HG03565 (cell line): Measurements from ENCODE around the gene ANXA1.
"Not testable (repeated sequence)": the region's sequence is repeated elsewhere in the genome, so short reads cannot be mapped to it uniquely, and the experiment has no call there.

Experiments
- ATAC-seq: cut with Tn5 transposase; IDR thresholded peaks from one replicate; pipeline ENCODE4 v1.9.1; 2021; ENCODE audit warnings: mild to moderate bottlenecking, moderate library complexity; ENCODE audit not compliant: unreplicated experiment

ANXA1 gene

DNA sequence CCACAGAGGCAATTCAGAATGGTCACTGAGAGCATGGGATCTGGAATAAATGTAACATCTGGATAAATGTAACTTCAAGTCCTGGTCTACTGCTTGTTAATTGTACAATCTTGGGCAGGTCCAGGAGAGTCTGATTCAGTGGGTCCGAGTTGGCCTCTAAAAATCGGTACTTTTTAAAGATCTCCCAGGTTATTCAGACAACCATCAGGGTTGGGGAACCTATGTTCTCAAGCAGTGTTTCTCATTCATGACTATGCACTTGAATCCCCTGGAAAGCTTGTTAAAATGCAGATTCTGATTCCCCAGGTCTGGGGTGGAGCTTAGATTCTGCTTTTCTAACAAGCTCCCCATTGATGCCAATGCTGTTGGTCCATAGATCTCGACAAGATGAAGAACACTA, 14.8 kb downstream of the ANXA1 start:
- ATAC-seq = no peak

DNA sequence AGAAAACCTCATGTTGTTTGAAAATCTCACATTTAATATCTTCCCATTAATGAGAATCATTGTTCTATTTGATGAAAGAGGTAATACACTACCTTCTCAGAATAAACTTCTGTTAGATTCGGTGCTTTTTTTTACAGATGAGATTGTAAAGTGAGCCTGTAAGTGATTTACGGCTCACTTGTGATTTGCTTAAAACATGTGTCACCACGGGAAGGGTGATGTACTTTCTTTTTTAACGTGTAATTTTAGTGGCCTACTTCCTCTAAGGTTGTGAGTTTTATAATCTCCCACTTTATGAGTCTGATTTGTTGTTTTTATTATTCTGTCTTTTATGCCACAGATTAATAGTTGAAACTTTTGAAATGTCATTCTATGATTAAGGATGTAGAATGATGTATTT, 15.9 kb downstream of the ANXA1 start:
- ATAC-seq = no peak

DNA sequence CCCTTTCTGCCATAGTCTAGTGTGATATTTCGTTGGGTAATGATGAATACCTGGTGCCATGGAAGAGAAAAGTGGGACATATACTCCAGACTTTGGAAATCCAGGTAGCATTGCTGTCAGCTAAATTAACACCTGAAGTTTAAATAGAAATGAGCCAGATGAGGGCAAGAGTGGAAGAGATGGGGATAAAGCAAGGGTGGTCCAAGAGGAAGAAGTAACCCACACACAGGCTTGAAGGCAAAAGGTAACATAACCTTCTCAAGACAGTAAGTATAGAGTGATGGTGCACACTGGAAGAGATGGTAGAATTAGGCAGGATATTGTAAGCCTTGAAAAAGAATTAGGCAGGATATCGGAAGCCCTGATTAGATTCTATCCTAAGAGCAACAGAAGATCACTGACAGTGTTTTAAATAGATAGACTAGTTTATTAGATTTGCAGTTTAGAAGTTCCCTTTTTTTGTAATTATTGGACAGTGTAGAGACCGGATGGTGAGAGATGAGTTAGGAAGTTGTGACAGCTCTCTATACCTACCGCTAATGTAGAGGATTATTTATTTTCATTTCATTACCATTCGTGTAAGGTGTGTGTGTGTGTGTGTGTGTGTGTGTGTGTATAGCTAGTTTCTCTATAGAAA, 16.8 kb downstream of the ANXA1 start:
- no peak for ATAC-seq

DNA sequence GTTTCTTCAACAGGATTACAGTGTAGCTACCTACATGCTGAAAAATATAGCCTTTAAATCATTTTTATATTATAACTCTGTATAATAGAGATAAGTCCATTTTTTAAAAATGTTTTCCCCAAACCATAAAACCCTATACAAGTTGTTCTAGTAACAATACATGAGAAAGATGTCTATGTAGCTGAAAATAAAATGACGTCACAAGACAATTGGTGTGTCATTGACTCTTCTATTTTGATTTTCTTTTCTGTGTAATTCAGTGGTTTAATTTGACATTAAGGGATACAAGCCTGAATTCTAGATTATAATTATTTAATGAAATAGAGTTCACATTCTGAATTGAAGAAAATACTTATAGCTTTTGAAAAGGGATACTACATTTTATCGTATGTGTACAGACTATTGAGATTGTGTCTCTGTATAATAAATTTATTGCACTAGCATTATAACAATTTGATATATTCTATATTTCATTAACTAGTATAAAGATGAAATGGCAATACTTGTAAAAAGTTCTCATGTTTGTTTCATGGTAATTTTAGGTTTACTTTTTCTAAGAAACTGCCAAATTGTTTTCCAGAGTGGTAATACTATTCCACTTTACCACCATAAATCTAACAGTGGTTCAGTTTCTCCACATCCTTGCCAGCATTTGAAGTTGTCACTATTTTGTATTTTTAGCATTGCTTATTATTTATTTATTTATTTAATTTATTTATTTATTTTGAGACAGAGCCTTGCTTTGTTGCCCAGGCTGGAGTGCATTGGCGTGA, 18.7 kb downstream of the ANXA1 start:
- ATAC-seq = no peak

DNA sequence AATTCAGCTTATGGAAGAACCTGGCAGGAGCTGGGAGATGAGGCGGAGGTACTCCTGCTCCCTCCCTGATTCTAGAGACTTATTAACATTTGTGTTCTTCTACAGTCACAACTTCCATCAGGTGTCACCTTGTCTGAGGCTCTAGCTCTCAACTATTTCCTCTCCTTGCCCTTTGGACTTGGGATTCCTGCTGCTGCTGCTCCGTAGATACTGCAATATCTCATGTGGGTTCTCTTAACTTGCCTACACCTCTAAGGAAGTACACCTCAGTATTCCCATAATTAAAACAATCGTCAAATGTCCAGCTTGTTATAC, 21.2 kb downstream of the ANXA1 start:
- no peak for ATAC-seq

DNA sequence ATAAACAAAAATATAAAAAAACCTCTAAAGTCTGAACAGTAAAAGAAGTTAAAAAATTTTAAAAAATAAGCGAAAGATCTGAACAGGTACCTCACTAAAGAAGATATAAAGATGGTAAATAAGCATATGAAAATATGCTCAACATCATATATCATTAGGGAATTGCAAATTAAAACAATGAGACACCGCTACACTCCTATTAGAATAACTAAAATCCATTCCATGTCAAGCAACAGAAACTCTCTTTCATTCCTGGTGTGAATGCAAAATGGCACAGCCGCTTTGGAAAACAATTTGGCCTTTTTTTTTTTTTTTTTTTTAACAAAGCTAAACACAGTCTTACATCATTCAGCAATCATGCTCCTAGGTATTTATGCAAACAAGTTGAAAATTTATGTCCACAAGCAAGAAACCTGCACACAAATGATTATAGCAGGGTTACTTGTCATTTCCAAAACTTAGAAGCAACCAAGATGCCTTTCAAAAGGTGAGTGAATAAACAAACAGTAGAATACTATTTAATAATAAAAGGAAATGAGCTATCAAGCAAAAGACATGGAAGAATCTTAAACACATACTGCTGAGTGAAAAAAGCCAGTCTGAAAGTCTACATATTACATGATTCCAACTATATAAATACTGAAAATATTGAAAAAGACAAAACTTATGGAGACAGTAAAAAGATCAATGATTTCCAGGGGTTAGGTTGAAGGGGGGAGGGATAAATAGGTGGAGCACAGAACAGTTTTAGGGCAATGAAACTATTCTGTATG, 22.1 kb downstream of the ANXA1 start:
- no peak for ATAC-seq

DNA sequence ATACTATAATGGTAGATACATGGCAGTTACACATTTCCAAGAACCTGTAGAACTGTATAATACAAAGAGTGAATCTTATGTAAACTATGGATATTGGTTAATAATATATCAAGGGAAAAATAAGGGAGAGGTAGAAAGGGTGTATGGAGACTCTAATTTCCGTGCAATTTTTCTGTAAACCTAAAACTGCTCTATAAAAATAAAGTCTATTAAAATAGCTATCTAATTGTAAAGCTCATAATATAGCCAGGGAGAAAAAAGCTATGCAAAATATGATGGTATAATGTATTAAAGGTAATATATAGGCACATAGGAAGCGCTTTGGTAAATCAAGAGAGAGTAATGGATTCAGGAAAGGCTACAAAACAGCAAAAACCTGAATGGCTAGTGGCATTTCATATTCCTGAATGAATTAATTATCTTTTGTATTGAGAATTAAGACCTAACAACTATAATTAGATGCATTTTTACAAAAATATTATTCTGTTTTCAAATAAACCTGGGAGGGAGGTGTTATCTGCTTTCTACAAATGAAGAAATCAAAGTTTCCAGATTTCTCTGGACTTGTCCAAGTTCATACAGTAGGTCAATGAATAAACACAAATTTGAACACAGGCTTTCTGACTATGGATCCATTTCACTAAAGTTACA, 22.8 kb downstream of the ANXA1 start:
- ATAC-seq = no peak

DNA sequence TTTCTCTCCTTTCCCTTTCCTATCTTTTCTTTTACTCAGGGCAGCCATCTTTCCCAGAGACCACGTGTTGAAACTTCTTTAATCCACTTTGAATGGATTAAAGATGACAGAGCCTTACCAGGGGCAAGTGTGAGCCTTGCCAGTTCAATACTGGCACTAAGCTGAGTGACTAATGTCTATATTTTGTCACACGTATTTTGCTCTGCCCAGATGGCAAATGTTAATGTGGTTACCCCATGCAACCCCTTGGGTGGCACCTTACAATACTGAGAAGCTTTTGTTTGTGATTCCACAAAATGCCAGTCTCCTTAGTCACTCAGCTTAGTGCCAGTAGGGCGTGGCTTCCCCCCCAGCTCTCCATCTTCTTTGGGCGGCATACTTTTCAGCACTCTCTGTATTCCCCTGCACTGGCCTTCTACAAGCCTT, 24.8 kb downstream of the ANXA1 start:
- ATAC-seq = no peak

DNA sequence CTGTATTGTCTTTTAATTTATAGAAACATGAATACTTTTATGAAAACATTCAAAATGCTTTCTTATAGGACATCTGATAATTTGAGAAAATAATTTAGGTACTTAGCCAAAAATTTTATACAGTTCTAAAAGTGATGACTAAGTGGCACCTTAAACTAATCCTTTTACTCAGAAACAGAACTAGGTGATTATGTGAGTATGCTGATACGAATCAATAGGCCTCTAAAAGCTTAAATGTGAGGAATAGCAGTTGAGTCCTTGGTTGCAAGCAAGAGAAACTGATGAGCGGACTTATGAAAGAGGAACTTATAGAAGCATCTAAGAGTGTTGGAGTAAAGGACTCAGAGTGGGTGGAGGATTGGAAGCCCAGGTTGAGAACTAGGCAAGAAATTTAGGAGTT, 26.4 kb downstream of the ANXA1 start:
- no peak for ATAC-seq

DNA sequence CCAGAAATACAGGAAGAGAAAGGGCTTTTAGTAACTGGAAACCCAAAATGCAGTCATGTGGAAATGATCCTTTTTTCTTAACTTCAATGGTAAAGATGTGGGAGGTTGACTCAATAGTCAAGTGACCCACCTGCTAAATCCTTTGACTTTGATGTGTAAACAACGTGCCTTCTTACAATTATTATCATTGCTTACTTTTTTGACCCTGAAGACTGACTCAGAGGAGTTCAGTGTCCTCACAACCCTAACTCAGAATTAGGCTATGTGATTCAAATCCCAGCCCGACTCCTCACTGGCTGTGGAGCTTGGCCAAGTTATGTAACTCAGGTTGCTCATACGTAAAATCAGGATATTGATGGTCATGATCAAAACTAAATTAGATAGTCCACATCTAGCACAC, 27.9 kb downstream of the ANXA1 start:
- no peak for ATAC-seq

DNA sequence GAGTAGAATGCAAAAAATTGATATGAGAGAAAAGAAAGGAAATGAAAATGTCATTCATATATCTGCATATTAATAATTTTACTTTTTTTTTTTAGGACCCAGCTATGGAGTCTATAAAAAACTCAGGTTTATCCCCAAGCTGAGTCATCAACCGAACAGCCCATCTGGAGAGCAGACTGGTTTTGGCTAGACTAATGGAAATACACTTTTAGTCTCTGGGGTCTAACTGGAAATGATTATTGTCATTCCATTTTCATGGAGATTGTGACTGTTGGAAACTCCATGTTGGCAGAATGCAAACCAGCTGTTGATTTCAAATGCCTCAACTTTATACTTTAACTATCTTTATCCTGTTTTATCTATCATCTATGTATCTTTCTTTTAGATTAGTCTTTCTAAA, 28.7 kb downstream of the ANXA1 start:
- ATAC-seq = no peak

DNA sequence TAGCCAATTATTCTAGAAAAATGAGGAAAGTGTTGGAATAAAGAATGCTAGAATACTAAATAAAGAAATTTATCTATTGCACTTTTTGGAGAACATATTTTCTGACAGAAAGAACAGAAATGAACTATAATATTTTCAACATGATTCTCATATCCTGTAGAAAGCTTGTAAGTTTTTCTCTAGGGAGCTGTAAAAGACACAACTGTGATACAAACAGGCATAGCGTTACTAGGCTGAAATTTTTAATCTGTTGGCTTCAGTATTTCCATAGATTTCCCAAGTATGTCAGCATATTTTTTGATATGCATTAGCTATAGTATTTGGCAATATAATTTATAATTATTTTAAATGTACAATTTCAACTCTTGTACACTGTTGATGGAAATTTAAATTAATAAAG, 31.3 kb downstream of the ANXA1 start:
- ATAC-seq = no peak

DNA sequence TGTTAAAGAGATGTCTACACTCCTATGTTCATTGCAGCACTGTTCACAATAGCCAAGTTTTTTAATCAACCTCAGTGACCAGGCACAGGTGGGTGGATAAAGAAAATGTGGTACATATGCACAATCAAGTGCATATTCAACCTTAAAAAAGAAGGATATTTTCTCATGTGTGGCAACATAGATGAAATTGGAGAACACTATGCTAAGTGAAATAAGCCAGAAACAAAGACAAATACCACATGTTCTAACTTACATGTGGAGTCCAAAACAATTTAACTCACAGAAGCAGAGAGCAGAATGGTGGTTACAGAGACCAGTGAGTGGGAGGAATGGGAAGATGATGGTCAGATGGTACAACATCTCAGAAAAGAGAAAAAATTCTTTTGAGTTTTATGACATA, 31.8 kb downstream of the ANXA1 start:
- ATAC-seq = no peak

DNA sequence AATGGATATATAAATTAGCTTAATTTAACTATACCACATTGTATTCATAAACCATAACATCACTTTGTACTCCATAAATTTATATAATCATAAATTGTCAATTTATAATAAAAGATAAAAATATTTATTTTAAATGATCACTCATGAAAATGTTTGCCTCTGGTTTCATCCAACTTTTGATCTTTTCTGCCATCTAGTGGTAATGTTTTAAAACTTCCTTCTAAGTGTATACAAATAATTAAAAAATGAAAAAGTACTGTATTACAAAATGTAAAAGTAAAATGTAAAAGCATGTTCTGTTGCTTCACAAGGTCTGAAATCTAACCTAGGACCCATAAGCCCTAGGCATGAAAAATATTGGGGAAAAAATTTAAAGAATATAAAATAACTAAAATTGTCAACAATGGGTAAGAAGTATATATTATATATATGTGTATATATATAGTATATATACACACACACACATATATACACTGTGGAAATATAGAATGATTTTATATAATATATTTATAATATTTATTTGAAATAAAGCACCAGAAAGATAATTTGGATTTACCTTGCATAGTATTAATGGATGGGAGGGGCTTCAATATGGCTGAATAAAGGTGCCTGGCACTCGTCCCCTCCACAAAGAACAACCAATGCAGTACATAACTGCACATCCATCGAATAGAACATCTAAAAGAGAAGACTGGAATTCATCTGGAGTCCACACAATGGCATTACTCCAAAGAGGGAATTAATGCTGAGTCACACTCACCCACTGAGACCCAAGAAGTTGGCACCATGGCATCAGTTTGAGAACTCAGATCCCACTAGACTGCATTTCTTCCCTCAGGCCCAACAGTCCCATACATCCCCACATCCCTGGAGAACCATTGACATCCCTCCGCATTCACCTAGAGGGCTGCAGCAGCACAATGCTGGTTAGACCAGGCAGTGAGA, 32.5 kb downstream of the ANXA1 start:
- no peak for ATAC-seq

DNA sequence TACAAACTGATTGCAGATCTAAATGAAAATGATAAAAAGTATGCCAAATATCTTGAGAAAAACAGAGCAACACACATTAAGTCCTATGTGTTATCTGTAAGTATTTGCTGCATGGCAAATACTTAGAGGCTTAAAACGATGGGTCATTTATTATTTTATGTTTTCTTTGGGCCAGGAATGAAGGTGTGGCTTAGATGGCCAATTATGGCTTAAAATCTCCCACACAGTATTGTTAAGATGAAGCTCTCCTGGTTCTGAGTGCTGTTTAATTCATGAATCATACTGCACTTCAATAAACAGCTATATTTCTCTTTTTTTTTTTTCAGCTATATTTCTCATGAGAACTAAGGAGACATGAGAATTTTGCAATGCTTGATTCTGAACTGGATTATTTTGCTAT, 39.4 kb downstream of the ANXA1 start:
- ATAC-seq = not testable (repeated sequence)

DNA sequence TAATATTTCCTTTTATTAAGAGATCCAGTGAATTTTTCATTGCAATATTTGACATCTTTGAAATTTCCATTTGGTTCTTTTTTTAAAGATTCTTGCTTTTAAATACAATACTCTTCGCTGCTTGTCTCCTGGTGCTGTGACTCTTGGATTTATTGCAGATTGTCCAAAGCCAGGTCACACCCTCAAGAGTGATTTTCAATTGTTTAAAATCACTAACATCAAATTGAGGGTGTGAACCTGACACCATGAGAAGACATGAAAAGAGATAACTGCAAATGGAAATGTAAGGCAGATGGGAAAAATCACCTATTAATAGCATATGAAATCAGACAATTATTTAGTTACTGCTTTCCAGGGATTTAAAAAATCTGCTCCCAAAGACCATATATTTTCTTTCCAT, 42.6 kb downstream of the ANXA1 start:
- ATAC-seq = no peak

DNA sequence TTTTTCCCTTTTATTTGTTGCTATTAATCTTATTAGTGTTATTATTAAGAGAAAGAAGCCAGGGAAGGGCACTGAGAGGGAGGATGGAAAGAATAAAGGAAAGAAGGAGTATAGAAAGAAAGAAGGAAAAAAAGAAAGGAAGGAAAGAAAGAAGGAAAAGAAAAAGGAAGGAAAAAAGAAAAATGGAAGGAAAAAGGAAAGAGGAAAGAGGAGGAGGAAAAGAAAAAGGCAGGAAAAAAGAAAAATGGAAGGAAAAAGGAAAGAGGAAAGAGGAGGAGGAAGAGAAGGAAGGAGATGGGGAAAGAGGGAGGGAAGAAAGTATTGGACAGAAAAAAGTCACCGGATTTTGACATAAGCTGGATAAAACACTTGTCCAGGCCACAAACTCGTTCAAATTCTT, 47.8 kb downstream of the ANXA1 start:
- ATAC-seq = no peak

DNA sequence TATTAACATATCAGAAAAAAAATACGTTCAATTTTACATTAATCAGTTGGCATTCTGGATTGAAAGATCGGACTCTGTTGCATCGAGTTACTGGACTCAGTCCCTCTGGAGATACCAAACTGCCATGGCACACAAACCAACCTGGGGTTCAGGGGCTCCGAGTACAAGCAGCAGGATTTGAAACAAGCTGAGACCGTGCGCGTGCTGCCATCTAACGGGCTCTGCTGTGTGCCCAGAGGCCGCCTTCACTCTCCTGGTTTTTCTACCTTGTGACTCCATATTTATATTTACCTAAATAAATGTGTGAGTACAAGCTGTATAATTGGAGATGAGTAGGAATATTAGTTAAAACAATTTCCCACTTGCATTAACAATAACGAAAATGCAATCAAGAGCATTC, 48.2 kb downstream of the ANXA1 start:
- no peak for ATAC-seq

DNA sequence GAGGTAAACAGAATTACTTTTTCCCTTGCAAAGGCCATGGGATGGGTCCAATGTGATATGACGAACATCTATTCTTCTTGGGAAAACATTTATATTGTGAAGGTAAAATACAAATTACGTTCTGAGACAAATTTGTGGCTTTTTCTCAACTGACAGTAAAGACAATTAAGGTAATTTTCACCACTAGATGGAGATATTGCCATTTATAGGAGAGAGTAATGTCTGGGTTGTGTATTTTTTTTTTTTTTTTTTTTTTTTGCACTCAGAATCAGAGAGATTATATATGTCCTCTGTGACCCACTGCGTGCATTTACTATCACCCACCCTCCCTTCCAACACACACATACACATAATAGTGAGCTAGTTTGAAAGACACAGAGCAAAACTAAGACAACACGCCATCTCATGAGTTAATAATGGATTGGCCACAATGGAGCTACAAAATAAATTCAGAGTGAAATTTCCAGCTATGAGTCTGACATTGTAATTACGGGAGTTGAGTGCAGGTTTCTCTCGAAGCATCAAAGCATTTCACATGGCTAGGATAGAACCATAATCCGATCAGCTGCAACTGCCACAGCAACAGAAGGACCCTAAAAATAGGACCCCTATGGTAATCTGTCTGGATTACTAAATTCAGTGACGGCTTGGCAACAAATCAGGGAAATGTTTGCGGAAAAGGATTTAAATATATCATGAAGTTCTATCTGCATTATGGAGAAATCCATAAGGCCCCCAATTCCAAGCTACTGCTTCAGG, 49.2 kb downstream of the ANXA1 start:
- peak; percentile 53 for ATAC-seq

DNA sequence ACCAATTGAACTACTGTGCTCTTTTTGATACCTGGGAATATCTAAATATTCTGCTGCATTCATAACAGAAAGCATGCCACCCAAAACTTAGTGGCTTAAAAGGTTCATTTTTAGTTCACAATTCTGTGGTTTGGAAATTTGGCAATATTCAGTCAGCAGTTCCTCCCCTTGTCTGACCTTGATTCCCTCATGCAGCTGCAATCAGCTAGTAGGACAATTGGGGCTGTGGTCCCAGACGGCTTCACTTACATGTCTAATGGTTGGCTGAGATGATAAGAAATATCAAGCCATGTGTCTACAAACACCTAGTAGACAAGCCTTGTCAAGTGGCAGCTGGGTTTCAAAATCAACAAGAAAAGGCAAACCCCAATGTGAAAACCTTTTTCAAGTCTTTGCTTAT, 51.3 kb downstream of the ANXA1 start:
- no peak for ATAC-seq
